ENCODE results near the gene SPZ1.
"Not testable (repeated sequence)": the region's sequence is repeated elsewhere in the genome, so short reads cannot be mapped to it uniquely, and the experiment has no call there.

SPZ1 gene

GRCh38 chr5:80341016-80341775 lies 21.4 kb downstream of the SPZ1 start:
- no peak for DNase-seq

GRCh38 chr5:80343067-80343466 lies 23.3 kb downstream of the SPZ1 start:
- no peak for DNase-seq

GRCh38 chr5:80346055-80346454 lies 26.3 kb downstream of the SPZ1 start:
- peak; percentile 20 for DNase-seq

DNA sequence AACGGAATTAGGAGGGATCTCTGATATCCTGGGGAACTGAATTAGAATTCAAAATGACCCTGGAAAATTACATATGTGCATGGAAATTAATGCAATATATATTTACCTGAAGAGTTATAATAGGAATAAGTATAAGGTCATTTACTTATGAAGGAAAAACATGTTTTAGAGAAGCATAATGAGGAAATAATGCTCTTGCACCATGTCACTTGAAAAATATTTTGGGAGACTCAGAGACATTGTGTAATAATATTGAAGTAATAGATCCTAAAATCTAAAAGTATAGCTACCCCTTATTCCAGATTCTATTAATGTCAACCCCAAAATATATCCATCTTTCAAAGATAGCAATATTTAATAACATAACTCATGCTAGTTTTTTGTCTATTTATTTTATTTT lies 28.4 kb downstream of the SPZ1 start:
- DNase-seq: no peak

GRCh38 chr5:80351019-80351418 lies 31.2 kb downstream of the SPZ1 start:
- DNase-seq: not testable (repeated sequence)

GRCh38 chr5:80355686-80356085 lies 35.9 kb downstream of the SPZ1 start:
- no peak for DNase-seq

DNA sequence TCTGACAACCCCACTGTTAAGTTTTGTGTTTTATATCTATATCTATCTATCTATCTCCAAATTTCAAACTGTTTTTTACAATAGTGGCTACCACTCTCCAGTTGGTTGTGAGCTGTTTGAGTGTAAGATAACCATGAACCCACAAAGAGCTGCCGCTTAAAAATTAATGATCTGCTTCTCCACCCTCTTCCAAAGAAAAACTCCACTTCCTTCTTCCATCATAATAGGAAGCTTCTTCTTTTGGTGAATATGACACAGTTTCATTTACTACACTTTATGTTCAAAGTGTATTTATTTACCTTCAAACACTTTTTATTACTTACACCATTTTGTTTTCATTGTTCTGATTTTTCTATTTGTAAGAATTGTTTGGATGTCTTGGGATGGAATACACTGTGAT lies 37.9 kb downstream of the SPZ1 start:
- DNase-seq: no peak

GRCh38 chr5:80360914-80361444 lies 41.2 kb downstream of the SPZ1 start:
- no peak for DNase-seq

- no peak for DNase-seq
Observed at GRCh38 chr5:80364892-80365291, 45.1 kb downstream of the SPZ1 start.

GRCh38 chr5:80368661-80369480 lies 49.1 kb downstream of the SPZ1 start:
- no peak for DNase-seq

GRCh38 chr5:80369521-80369920 lies 49.7 kb downstream of the SPZ1 start:
- no peak for DNase-seq

GRCh38 chr5:80370390-80370789 lies 50.6 kb downstream of the SPZ1 start:
- DNase-seq: no peak
